ENCODE results near the gene TTC1. TPM values are rescaled to one million over a fixed set of nuclear protein-coding genes. Genes with fewer than 3 reads are reported as not detected.

Gene TTC1
- total RNA-seq, 4 donors from 2014 or later, result 18.3 to 38.3 (median 33.5) TPM

DNA sequence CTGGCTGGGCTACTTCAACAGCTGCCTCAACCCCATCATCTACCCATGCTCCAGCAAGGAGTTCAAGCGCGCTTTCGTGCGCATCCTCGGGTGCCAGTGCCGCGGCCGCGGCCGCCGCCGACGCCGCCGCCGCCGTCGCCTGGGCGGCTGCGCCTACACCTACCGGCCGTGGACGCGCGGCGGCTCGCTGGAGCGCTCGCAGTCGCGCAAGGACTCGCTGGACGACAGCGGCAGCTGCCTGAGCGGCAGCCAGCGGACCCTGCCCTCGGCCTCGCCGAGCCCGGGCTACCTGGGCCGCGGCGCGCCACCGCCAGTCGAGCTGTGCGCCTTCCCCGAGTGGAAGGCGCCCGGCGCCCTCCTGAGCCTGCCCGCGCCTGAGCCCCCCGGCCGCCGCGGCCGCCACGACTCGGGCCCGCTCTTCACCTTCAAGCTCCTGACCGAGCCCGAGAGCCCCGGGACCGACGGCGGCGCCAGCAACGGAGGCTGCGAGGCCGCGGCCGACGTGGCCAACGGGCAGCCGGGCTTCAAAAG lies 36.9 kb upstream of the TTC1 start:
- WGBS, 2 donors, result 2% methylated on average over 19 of the region's 76 CpGs; no CpG with 5 or more reads in 1 of the 2 donors
- intact Hi-C loops (cut with DNase I), result no loop called here
- Histone ChIP-seq H3K27ac (no peak overlapping the region), H3K4me1 (peaks cover 0 to 16% (median 0%) of the 10 kb centered on the region in 3 donors), H3K36me3 (no peaks in the 10 kb centered on the region), H3K4me3 (peak overlapping the region; percentile 19 to 56 (median 31)), H3K27me3 (peaks cover 0 to 86% (median 6%) of the 10 kb centered on the region in 4 donors), H3K9me3 (no peaks in the 10 kb centered on the region)
- TF ChIP-seq, protein P1, sequence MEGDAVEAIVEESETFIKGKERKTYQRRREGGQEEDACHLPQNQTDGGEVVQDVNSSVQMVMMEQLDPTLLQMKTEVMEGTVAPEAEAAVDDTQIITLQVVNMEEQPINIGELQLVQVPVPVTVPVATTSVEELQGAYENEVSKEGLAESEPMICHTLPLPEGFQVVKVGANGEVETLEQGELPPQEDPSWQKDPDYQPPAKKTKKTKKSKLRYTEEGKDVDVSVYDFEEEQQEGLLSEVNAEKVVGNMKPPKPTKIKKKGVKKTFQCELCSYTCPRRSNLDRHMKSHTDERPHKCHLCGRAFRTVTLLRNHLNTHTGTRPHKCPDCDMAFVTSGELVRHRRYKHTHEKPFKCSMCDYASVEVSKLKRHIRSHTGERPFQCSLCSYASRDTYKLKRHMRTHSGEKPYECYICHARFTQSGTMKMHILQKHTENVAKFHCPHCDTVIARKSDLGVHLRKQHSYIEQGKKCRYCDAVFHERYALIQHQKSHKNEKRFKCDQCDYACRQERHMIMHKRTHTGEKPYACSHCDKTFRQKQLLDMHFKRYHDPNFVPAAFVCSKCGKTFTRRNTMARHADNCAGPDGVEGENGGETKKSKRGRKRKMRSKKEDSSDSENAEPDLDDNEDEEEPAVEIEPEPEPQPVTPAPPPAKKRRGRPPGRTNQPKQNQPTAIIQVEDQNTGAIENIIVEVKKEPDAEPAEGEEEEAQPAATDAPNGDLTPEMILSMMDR (IDR thresholded peaks at IDR 0.05), result no peak
- no peak for TF ChIP-seq POLR2A (IDR thresholded peaks at IDR 0.05)
- no peak for DNase-seq

DNA sequence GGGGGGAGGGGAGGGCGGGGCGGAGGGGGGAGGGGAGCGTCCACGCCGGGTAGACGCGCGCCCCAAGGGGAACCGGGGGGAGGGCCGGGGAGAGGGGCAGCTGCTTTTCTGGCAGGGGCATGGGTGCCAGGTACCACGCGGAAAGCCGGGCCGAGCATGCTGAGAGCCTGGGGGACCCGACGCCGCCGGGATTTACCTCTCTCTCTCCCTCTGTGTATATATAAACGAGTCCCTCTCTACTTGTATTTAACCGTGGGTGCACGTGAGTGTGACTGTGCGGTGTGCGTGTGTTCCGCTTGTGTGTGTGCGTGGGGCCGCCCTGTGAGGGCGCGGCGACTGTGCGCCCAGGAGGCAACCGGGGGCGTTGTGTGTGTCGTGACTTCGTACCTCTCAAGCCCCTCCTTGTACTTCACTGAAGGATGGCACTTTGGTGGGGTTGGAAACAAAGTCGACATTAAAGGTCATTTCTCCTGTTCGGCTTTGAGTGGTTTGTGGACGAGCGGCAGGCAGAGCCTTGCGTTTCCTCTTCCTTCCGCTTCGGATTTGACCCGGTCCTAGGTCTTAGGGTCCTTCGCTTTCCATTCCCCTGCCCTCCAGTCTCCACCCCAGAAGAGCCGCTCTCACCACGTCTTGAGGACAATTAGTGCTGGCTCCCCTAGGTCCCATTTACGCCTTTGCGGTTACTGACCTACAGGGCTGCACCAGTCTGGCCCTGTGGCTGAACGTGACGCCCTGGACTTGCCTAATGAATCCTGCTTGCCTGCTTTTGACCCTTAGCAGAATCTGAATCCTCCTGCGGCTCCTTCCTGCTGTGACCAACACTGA lies 36.2 kb upstream of the TTC1 start:
- TF ChIP-seq POLR2A (IDR thresholded peaks at IDR 0.05), result no peak
- TF ChIP-seq, protein P1 (IDR thresholded peaks at IDR 0.05), result no peak

DNA sequence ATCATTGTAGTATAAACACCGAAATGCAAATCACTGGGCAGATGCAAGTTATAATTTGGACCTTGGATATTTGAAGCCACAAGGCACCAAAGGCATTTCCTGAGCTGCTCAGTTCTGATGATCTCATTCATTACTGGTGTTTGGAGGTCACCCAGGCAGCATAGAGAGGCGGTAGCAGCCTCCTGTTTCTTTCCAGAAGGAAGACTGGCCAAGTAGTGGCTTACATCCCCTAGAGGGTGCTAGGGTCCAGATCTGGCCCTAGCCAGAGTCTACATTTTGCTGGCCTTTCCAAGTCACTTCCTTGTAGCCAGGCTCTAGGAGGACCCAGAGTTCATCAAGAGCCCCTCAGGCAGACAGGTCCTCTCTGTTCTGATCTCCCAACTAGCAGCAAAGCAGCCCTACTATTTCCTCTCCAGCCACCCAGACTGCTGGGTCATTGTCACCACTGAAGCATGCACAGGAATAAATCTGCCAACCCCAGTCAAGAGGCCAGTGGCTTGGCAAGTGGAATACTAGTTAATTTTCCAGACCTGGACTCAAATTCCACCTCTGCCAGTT lies 33.4 kb upstream of the TTC1 start:
- intact Hi-C loops (cut with DNase I), result no loop called here
- H3K36me3 ChIP-seq, result no peaks in the 10 kb centered on the region
- H3K9me3 ChIP-seq, result no peaks in the 10 kb centered on the region
- no peak overlapping the region for H3K27ac ChIP-seq
- 73 to 79% methylated on average over 2 of the region's 2 CpGs for WGBS, 2 donors
- H3K4me1 ChIP-seq, result peaks cover 0 to 16% (median 0%) of the 10 kb centered on the region in 3 donors
- DNase-seq, result no peak
- TF ChIP-seq POLR2A (IDR thresholded peaks at IDR 0.05), result no peak
- TF ChIP-seq, protein P1 (IDR thresholded peaks at IDR 0.05), result no peak
- peaks cover 0 to 79% (median 6%) of the 10 kb centered on the region in 4 donors for H3K27me3 ChIP-seq
- H3K4me3 ChIP-seq, result no peak overlapping the region

More for the DNA sequence above, 36.2 kb upstream of the TTC1 start:
- 53 to 67% methylated on average over 14 to 22 of the region's 50 CpGs for WGBS, 2 donors
- Histone ChIP-seq H3K27me3 (peaks cover 0 to 84% (median 6%) of the 10 kb centered on the region in 4 donors), H3K4me1 (peaks cover 0 to 16% (median 0%) of the 10 kb centered on the region in 3 donors), H3K9me3 (no peaks in the 10 kb centered on the region), H3K4me3 (peak overlapping the region; percentile 19 to 56 (median 31)), H3K36me3 (no peaks in the 10 kb centered on the region), H3K27ac (no peak overlapping the region)
- no peak for DNase-seq
- intact Hi-C loops (cut with DNase I), result no loop called here

DNA sequence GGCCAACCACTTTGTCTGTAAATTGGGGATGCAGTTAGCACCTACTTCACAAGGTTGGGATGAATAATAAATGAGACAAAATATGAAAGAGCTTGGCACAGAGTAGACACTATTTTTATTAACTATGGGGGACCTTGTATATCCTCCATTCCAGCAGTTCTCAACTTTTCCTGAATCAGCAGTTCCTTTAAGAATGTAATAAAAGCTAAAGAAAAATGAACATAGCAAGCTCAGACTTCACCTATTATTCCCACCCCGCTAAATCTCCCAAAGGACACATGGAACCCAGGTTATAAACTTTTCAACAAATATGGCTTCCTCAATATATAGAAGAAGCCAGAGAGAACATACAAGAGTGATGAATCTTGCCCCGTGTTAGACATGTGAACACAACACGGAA lies 32.0 kb upstream of the TTC1 start:
- TF ChIP-seq POLR2A (IDR thresholded peaks at IDR 0.05), result no peak
- TF ChIP-seq, protein P1 (IDR thresholded peaks at IDR 0.05), result no peak
- peaks cover 0 to 11% (median 0%) of the 10 kb centered on the region in 3 donors for H3K4me1 ChIP-seq
- H3K36me3 ChIP-seq, result no peaks in the 10 kb centered on the region
- DNase-seq, result no peak
- WGBS, 2 donors, result 91 to 98% methylated on average over 3 of the region's 3 CpGs
- no peak overlapping the region for H3K4me3 ChIP-seq
- no peaks in the 10 kb centered on the region for H3K9me3 ChIP-seq
- H3K27ac ChIP-seq, result no peak overlapping the region
- peaks cover 0 to 79% (median 3%) of the 10 kb centered on the region in 4 donors for H3K27me3 ChIP-seq
- intact Hi-C loops (cut with DNase I), result no loop called here

DNA sequence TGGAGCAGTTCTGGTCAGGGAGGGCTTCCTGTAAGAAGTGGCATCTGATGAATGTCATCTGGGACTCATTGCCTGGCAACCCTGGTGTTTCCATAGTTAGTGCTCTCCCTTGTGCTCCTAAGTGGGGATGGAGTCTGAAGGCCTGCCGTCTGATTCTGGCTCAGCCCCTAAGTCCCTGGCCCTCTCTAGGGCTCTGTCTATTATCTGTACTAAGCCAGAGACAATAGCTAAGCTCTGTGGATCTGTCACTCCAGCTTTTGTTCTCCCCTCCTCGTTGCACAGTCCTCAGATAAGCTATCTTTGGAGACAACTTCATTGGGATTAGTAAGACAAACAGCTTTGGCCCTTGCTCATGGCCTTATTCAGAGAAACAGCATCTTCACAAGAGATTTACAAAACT lies 30.6 kb upstream of the TTC1 start:
- DNase-seq, result no peak
- Histone ChIP-seq H3K4me3 (no peak overlapping the region), H3K9me3 (no peaks in the 10 kb centered on the region), H3K4me1 (no peaks in the 10 kb centered on the region), H3K27me3 (peaks cover 0 to 65% (median 0%) of the 10 kb centered on the region in 4 donors), H3K36me3 (no peaks in the 10 kb centered on the region), H3K27ac (no peak overlapping the region)
- TF ChIP-seq POLR2A (IDR thresholded peaks at IDR 0.05), result no peak
- TF ChIP-seq, protein P1 (IDR thresholded peaks at IDR 0.05), result no peak
- WGBS, 2 donors, result 5 to 24% methylated on average over 2 of the region's 2 CpGs
- intact Hi-C loops (cut with DNase I), result no loop called here

Data from esophagus squamous epithelium (tissue), 5 donors.